Kidney (tissue), 14 donors: ENCODE data around the gene KRT2. TPM values are rescaled to one million over a fixed set of nuclear protein-coding genes. Genes with fewer than 3 reads are reported as not detected.
A peak's percentile ranks its signal among the peaks of the same experiment; 100 is the strongest.

Source experiments
- DNase-seq, 5 donors: peaks; one replicate each; pipeline ENCODE4 v3.0.0-alpha.2; 2013 to 2020
- FAIRE-seq: peaks from 2 replicates; lab custom pipeline; 2012; peaks lifted over from hg19 to GRCh38; lab: Jason Lieb, UNC
- H3K27ac ChIP-seq, 2 donors: one replicate each; pipeline ENCODE4 v1.7.0; 2013; ENCODE audit warnings: low read depth in 2 of 2, low read length in 2 of 2, inconsistent platforms in 1 of 2
- H3K27me3 ChIP-seq: one replicate; pipeline ENCODE4 v1.7.1; 2013; ENCODE audit warnings: low read length, inconsistent platforms; ENCODE audit not compliant: control insufficient read depth, insufficient read depth
- H3K36me3 ChIP-seq, 3 donors: one replicate each; pipeline versions ENCODE4 v1.7.0 to v1.7.1; 2013; ENCODE audit warnings: low read length in 3 of 3, control low read depth in 1 of 3, inconsistent platforms in 1 of 3; ENCODE audit not compliant: insufficient read depth in 3 of 3, control insufficient read depth in 2 of 3
- H3K4me1 ChIP-seq, 3 donors: one replicate each; pipeline versions ENCODE4 v1.7.0 to v1.7.1; 2013; ENCODE audit warnings: low read length in 3 of 3, inconsistent platforms in 1 of 3, low read depth in 1 of 3; ENCODE audit not compliant: control insufficient read depth in 2 of 3, insufficient read depth in 2 of 3
- H3K4me3 ChIP-seq, 3 donors: one replicate each; pipeline versions ENCODE4 v1.7.0 to v1.8.1; 2013; ENCODE audit warnings: low read length in 3 of 3, control low read depth in 1 of 3, inconsistent platforms in 1 of 3
- H3K9ac ChIP-seq, 3 donors: one replicate each; pipeline versions ENCODE4 v1.7.0 to v1.7.1; 2013; ENCODE audit warnings: low read length in 3 of 3, control low read depth in 1 of 3, inconsistent platforms in 1 of 3
- H3K9me3 ChIP-seq, 3 donors: one replicate each; pipeline versions ENCODE4 v1.7.0 to v1.7.1; 2013; ENCODE audit warnings: low read length in 3 of 3, control low read depth in 1 of 3, inconsistent platforms in 1 of 3; ENCODE audit not compliant: control insufficient read depth in 2 of 3, insufficient read depth in 1 of 3
- CTCF ChIP-seq: IDR thresholded peaks from 3 replicates; pipeline ENCODE4 v1.5.1; 2012; ENCODE audit warnings: mild to moderate bottlenecking, moderate library complexity, borderline replicate concordance; ENCODE audit not compliant: insufficient read depth; ENCODE audit errors: extremely low read depth
- intact Hi-C: fragments of 100-400 bp; cut with DNase I; formaldehyde crosslinking; loops from one replicate; pipeline ENCODE4 v1.11.1; 2022
- polyA plus RNA-seq: library from polyadenylated mRNA; stranded (reverse); fragments of 350-450 nt; fragmentation: Illumina TruSeq; extraction: RNeasy Lipid Tissue Mini Kit (QIAGEN cat#74804); gene quantifications from one replicate; pipeline ENCODE4 v1.2.3, GENCODE V29; 2014; ENCODE audit warnings: low read depth, low replicate concordance; ENCODE audit not compliant: insufficient read depth
- total RNA-seq: library from RNA; stranded (reverse); fragmentation: NEBNext Ultra II Directional; extraction: Animal tissue kit (Norgen Biotek cat#: 25700); gene quantifications from one replicate; pipeline ENCODE4 v1.2.1, GENCODE V29; 2021
- donor health status: control.
- donor health status: control.
- donor health status: control.
- donor health status: control.
- donor health status: control.
- donor health status: DM: yes; HTN: yes; CAD: no.
- donor health status: Normal renal cell carcinoma (clear cell type).

Gene KRT2
- total and polyA plus RNA-seq, 2 donors from 2014 or later, result not detected

- Histone ChIP-seq H3K36me3 (no peaks in the 10 kb centered on the region), H3K4me1 (no peaks in the 10 kb centered on the region), H3K4me3 (no peak overlapping the region), H3K27ac (no peak overlapping the region), H3K9ac (no peak overlapping the region), H3K27me3 (peaks cover 27% of the 10 kb centered on the region), H3K9me3 (no peaks in the 10 kb centered on the region)
- no peak for FAIRE-seq
- DNase-seq, result peak in 1 of 5 donors; percentile 1
- intact Hi-C loops, result no loop called here
- TF ChIP-seq CTCF, result no peak
Observed at GRCh38 chr12:52600475-52600874, 51.5 kb downstream of the KRT2 start.

GRCh38 chr12:52600071-52600470 lies 51.9 kb downstream of the KRT2 start:
- Histone ChIP-seq H3K4me1 (no peaks in the 10 kb centered on the region), H3K36me3 (no peaks in the 10 kb centered on the region), H3K27ac (no peak overlapping the region), H3K9me3 (no peaks in the 10 kb centered on the region), H3K4me3 (no peak overlapping the region), H3K27me3 (peaks cover 27% of the 10 kb centered on the region), H3K9ac (no peak overlapping the region)
- intact Hi-C loops, result no loop called here
- FAIRE-seq, result no peak
- DNase-seq, result peak in 2 of 5 donors; percentile 1 to 3
- no peak for TF ChIP-seq CTCF

- Histone ChIP-seq H3K27ac (no peak overlapping the region), H3K9ac (no peak overlapping the region), H3K27me3 (peaks cover 27% of the 10 kb centered on the region), H3K4me3 (no peak overlapping the region), H3K4me1 (no peaks in the 10 kb centered on the region), H3K36me3 (no peaks in the 10 kb centered on the region), H3K9me3 (no peaks in the 10 kb centered on the region)
- TF ChIP-seq CTCF, result no peak
- intact Hi-C loops, result no loop called here
- DNase-seq, result no peak
- FAIRE-seq, result no peak
Observed at GRCh38 chr12:52598966-52599365, 53.0 kb downstream of the KRT2 start.

Other genes starting within 250 kb of the KRT2 start
- not detected for gene KRT82, start 245.9 kb downstream of the KRT2 start, total RNA-seq
- gene KRT82, start 245.9 kb downstream of the KRT2 start, polyA plus RNA-seq, result not detected
- not detected for gene KRT75, start 217.8 kb downstream of the KRT2 start, total RNA-seq
- gene KRT75, start 217.8 kb downstream of the KRT2 start, polyA plus RNA-seq, result not detected
- gene KRT6B, start 200.1 kb downstream of the KRT2 start, total RNA-seq, result not detected
- not detected for gene KRT6B, start 200.1 kb downstream of the KRT2 start, polyA plus RNA-seq
- not detected for gene KRT6C, start 178.4 kb downstream of the KRT2 start, total RNA-seq
- not detected for gene KRT6C, start 178.4 kb downstream of the KRT2 start, polyA plus RNA-seq
- gene KRT6A, start 159.0 kb downstream of the KRT2 start, total RNA-seq, result not detected
- not detected for gene KRT6A, start 159.0 kb downstream of the KRT2 start, polyA plus RNA-seq
- 0.69 TPM for gene KRT5, start 131.8 kb downstream of the KRT2 start, total RNA-seq
- not detected for gene KRT5, start 131.8 kb downstream of the KRT2 start, polyA plus RNA-seq
- gene KRT71, start 99.1 kb downstream of the KRT2 start, total RNA-seq, result not detected
- gene KRT71, start 99.1 kb downstream of the KRT2 start, polyA plus RNA-seq, result not detected
- gene KRT74, start 78.4 kb downstream of the KRT2 start, total RNA-seq, result not detected
- not detected for gene KRT74, start 78.4 kb downstream of the KRT2 start, polyA plus RNA-seq
- gene KRT72, start 50.7 kb downstream of the KRT2 start, total RNA-seq, result not detected
- gene KRT72, start 50.7 kb downstream of the KRT2 start, polyA plus RNA-seq, result not detected
- gene KRT73, start 33.7 kb downstream of the KRT2 start, total RNA-seq, result not detected
- not detected for gene KRT73, start 33.7 kb downstream of the KRT2 start, polyA plus RNA-seq
- not detected for gene KRT1, start 28.2 kb upstream of the KRT2 start, total RNA-seq
- not detected for gene KRT1, start 28.2 kb upstream of the KRT2 start, polyA plus RNA-seq
- gene KRT77, start 51.3 kb upstream of the KRT2 start, total RNA-seq, result not detected
- not detected for gene KRT77, start 51.3 kb upstream of the KRT2 start, polyA plus RNA-seq
- gene KRT76, start 125.1 kb upstream of the KRT2 start, total RNA-seq, result not detected
- not detected for gene KRT76, start 125.1 kb upstream of the KRT2 start, polyA plus RNA-seq
- gene KRT3, start 143.9 kb upstream of the KRT2 start, total RNA-seq, result not detected
- gene KRT3, start 143.9 kb upstream of the KRT2 start, polyA plus RNA-seq, result not detected
- not detected for gene KRT4, start 161.9 kb upstream of the KRT2 start, total RNA-seq
- 0.15 TPM for gene KRT4, start 161.9 kb upstream of the KRT2 start, polyA plus RNA-seq
- gene KRT79, start 182.1 kb upstream of the KRT2 start, total RNA-seq, result not detected
- not detected for gene KRT79, start 182.1 kb upstream of the KRT2 start, polyA plus RNA-seq
- not detected for gene KRT78, start 196.8 kb upstream of the KRT2 start, total RNA-seq
- not detected for gene KRT78, start 196.8 kb upstream of the KRT2 start, polyA plus RNA-seq